ENCODE measurements around the gene WNK4. TPM values are rescaled to one million over a fixed set of nuclear protein-coding genes. Genes with fewer than 3 reads are reported as not detected.
A peak's percentile ranks its signal among the peaks of the same experiment; 100 is the strongest.

WNK4 gene
- total RNA-seq, 6 experiments from 2014 or later, result 22.2 to 33.0 (median 24.3) TPM

DNA sequence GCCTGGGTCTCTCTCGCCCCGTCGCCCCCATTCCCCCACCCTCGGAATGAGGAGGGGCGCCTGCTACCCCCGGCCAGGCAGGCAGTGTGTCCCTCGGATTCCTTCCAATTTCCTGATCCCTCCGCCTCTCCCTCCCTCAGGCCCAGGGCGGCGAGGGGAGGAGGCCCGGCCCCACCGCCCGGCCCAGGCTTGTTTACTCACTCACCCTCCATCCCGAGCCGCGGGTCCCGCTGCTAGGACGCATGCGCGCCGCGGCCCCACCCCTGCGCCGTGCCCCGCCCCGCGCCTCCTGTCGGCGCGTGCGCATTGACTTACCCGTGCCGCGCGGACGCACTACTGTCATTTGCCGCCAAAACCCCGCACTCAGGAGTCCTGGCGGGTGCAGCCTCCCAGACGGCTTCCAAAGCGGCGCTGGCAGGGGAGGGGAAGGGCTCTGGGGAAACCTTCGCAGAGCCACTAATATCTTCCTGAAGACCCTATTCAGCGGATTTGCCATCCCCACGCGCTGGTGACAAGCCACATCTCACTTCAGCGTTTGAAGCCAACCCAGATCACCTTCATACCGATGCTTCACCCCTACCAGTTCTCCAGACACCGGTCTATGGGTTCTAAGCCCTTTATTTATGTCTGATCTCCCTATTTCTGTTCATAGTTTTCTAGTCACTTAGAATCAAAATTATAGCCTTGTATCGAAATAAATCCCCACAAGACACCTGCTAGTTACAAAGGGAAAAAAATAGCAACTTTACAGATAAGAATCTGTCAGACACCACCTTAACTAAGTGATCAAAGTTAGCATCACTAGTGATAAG lies 35.4 kb upstream of the WNK4 start, which contains the start of gene EZH1:
EZH1 (minus strand) TSS at position 235 of the 812 bp plus-strand sequence. CDS start 16,099 bp downstream, outside the sequence.
- Mint-ChIP-seq H3K36me3 (ENCODE audit: low read depth) (no peaks in the 10 kb centered on the region), H3K4me1 (ENCODE audit: low read depth) (peaks cover 23% of the 10 kb centered on the region), H3K4me3 (peak within 1 kb of the TSS; percentile 93), H3K27ac (peak within 1 kb of the TSS; percentile 89), H3K27me3 (ENCODE audit: insufficient read depth) (peaks cover 8% of the 10 kb centered on the region), H3K9me3 (no peaks in the 10 kb centered on the region)
- TF ChIP-seq, protein P1, sequence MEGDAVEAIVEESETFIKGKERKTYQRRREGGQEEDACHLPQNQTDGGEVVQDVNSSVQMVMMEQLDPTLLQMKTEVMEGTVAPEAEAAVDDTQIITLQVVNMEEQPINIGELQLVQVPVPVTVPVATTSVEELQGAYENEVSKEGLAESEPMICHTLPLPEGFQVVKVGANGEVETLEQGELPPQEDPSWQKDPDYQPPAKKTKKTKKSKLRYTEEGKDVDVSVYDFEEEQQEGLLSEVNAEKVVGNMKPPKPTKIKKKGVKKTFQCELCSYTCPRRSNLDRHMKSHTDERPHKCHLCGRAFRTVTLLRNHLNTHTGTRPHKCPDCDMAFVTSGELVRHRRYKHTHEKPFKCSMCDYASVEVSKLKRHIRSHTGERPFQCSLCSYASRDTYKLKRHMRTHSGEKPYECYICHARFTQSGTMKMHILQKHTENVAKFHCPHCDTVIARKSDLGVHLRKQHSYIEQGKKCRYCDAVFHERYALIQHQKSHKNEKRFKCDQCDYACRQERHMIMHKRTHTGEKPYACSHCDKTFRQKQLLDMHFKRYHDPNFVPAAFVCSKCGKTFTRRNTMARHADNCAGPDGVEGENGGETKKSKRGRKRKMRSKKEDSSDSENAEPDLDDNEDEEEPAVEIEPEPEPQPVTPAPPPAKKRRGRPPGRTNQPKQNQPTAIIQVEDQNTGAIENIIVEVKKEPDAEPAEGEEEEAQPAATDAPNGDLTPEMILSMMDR (IDR thresholded peaks at IDR 0.05), result no peak
- DNase-seq, result peak; percentile 76

DNA sequence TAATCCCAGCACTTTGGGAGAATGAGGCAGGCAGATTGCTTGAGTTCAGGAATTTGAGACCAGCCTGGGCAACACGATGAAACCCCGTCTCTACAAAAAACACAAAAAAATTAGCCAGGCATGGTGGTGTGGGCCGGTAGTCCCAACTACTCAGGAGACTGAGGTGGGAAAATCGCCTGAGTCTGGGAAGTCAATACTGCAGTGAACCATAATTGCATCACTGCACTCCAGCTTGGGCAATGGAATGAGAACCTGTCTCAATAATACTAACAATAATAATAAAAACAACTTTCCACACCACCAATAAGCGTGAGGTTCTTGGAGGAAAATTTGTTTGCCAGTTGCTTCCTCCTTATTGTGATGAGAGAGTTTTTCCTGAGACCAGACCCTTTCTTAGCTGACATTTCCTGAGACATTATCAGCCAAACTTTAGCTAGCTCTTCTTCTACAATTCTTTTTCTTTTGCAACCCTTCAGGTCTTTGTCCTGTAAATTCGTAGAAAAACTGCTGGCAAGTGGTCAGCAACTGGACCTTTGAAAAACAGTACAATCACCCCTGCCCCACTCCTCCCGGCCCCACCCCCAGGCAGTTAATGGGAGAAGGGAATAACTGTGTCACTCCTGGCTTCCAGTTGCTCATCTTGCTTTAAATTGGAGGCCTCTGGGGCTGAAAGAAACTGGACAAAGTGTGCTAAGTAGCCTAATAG lies 32.1 kb upstream of the WNK4 start:
- Mint-ChIP-seq H3K27ac (no peak overlapping the region), H3K9me3 (no peaks in the 10 kb centered on the region), H3K4me1 (ENCODE audit: low read depth) (peaks cover 23% of the 10 kb centered on the region), H3K4me3 (no peak overlapping the region), H3K36me3 (ENCODE audit: low read depth) (no peaks in the 10 kb centered on the region), H3K27me3 (ENCODE audit: insufficient read depth) (peaks cover 18% of the 10 kb centered on the region)
- no peak for DNase-seq
- TF ChIP-seq, protein P1 (IDR thresholded peaks at IDR 0.05), result no peak

DNA sequence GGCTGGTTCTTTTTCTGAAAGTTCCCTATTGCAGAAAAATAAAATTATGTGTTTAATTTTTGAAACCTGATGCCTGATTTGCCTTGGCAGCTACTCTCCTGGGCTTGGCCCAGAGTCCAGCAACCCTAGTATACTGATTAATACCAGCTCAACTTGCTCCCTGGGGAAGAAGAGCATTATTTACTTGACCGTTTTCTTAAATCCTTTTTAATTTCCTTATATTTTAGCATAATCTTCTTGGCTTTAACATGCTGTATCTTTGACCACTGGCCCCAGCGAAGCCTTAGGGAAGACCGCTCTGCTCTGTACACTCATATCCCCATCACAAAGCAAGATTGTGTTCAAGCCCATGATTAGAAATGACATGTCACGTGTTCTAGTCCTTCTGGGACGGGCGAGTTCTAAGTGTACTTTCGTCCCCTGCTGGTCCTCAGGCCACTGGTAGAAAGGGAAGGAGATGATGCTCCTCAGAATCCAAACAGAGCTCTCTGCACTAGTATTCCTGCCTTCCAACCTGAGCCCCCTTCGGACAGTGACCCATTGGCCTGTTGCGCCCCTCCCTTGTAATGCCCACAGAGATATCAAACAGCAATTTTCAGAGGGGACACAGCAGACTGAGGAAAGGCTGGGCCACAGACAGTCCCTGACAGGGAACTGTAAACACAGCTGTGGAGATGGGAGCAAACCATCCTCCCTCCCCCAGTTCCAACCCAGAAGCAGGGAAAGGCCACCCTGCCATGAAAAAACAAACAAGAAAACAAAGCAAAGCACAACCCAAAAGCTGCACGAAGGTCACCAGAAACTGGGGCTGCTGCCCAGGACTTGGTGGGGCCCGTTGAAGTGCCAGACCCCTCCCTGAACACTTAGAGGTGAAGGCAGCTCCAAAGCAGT lies 31.3 kb upstream of the WNK4 start:
- H3K36me3 Mint-ChIP-seq (ENCODE audit: low read depth), result no peaks in the 10 kb centered on the region
- no peak overlapping the region for H3K4me3 Mint-ChIP-seq
- H3K27ac Mint-ChIP-seq, result no peak overlapping the region
- peaks cover 23% of the 10 kb centered on the region for H3K27me3 Mint-ChIP-seq (ENCODE audit: insufficient read depth)
- no peak for DNase-seq
- H3K4me1 Mint-ChIP-seq (ENCODE audit: low read depth), result peaks cover 15% of the 10 kb centered on the region
- H3K9me3 Mint-ChIP-seq, result no peaks in the 10 kb centered on the region
- TF ChIP-seq, protein P1 (IDR thresholded peaks at IDR 0.05), result no peak

DNA sequence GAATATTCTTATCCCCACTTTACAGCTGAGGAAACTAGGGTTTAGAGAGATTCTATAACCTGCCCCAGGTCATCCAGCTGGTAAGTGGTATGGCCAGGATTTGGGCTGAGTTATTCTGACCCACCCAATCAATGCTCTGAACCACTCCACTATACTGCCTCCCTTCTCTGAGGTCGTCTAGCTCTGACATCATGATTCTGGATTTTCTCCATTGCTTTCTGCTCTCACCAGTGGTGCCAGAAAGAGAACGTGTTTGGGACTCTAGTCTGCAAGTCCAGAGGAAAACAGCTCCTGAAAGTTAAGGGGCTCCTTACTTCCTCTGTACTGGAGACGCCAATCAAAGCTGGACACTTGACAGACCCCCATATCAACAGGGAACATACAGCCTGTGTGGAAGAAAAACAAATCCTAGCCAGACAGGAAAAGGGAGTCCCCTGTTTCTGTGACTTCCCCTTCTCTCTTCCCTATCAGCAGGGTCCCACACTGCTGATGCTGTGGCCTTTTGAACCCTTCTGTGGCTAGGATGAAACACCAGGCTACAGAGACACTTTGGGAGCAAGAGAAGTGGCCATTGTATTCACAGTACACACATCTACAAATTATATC lies 29.6 kb upstream of the WNK4 start:
- Mint-ChIP-seq H3K9me3 (no peaks in the 10 kb centered on the region), H3K4me1 (ENCODE audit: low read depth) (peaks cover 8% of the 10 kb centered on the region; the same call in 1 of the 2 replicates), H3K4me3 (no peak overlapping the region), H3K27me3 (ENCODE audit: insufficient read depth) (peaks cover 30% of the 10 kb centered on the region), H3K27ac (no peak overlapping the region), H3K36me3 (ENCODE audit: low read depth) (no peaks in the 10 kb centered on the region)
- TF ChIP-seq, protein P1 (IDR thresholded peaks at IDR 0.05), result no peak
- no peak for DNase-seq

DNA sequence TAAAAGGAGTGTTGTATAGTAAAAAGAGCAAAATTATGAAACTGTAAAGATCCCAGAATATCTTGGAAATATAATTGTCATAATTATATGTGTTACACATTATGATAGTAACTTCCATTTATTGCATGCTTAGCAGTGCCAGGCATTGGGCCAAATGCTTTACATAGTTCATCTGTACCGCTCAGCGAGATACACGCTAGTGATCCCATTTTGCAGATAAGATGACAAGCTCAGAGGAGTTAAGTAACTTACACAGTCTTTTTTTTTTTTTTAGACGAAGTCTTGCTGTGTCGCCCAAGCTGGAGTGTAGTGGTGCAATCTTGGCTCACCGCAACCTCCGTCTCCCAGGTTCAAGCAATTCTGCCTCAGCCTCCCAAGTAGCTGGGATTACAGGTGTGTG lies 28.8 kb upstream of the WNK4 start:
- TF ChIP-seq, protein P1 (IDR thresholded peaks at IDR 0.05), result no peak
- no peaks in the 10 kb centered on the region for H3K36me3 Mint-ChIP-seq (ENCODE audit: low read depth)
- no peak overlapping the region for H3K27ac Mint-ChIP-seq
- no peak for DNase-seq
- no peak overlapping the region for H3K4me3 Mint-ChIP-seq
- peaks cover 37% of the 10 kb centered on the region for H3K27me3 Mint-ChIP-seq (ENCODE audit: insufficient read depth)
- H3K4me1 Mint-ChIP-seq (ENCODE audit: low read depth), result peaks cover 8% of the 10 kb centered on the region; the same call in 1 of the 2 replicates
- no peaks in the 10 kb centered on the region for H3K9me3 Mint-ChIP-seq

Measured in HFFc6 (cell line).